HL-60 (cell line): Measurements from ENCODE around the gene RAPGEF4.

Source experiments
- CTCF ChIP-seq: IDR thresholded peaks from one replicate; pipeline ENCODE4 v1.5.1; 2011; ENCODE audit warnings: low read length, control low read depth, inconsistent platforms; ENCODE audit not compliant: insufficient read depth
- POLR2AphosphoS5 ChIP-seq: IDR thresholded peaks from 2 replicates; pipeline ENCODE4 v1.6.1; 2012; ENCODE audit warnings: low read depth

GRCh38 chr2:172998547-172999272 is 263.1 kb downstream of the RAPGEF4 start:
- no peak for TF ChIP-seq CTCF
- TF ChIP-seq POLR2AphosphoS5, result no peak
